Mesendoderm (in vitro differentiated cells): Measurements from ENCODE around the gene OLIG1.

Experiments used
- DNase-seq: peaks from one replicate; pipeline ENCODE4 v3.0.0; 2013
- H2AK5ac ChIP-seq: 2 replicates; pipeline ENCODE4 v1.6.1; 2013; ENCODE audit warnings: low read length, inconsistent platforms
- H2BK120ac ChIP-seq: 2 replicates; pipeline ENCODE4 v1.6.1; 2013; ENCODE audit warnings: low read depth, mild to moderate bottlenecking, low read length, moderate library complexity, mixed read lengths
- H2BK15ac ChIP-seq: replicated peaks from 2 replicates; pipeline ENCODE4 v1.6.1; 2013; ENCODE audit warnings: low read depth, mild to moderate bottlenecking, moderate library complexity
- H2BK5ac ChIP-seq: 2 replicates; pipeline ENCODE4 v1.6.1; 2013; ENCODE audit warnings: low read length, inconsistent platforms
- H3K18ac ChIP-seq: 2 replicates; pipeline ENCODE4 v1.6.1; 2013; ENCODE audit warnings: mild to moderate bottlenecking, low read length, mixed read lengths
- H3K23ac ChIP-seq: one replicate; pipeline ENCODE4 v1.6.1; 2013; ENCODE audit warnings: low read length
- H3K27ac ChIP-seq: 2 replicates; pipeline ENCODE4 v1.5.1; 2013; ENCODE audit warnings: low read depth, mild to moderate bottlenecking, inconsistent platforms, low read length, moderate library complexity
- H3K27me3 ChIP-seq: 2 replicates; pipeline ENCODE4 v1.6.1; 2013; ENCODE audit warnings: low read length, control low read depth, mild to moderate bottlenecking, inconsistent platforms; ENCODE audit not compliant: insufficient read depth, poor library complexity
- H3K36me3 ChIP-seq: 2 replicates; pipeline ENCODE4 v1.6.1; 2013; ENCODE audit warnings: low read length, inconsistent platforms; ENCODE audit not compliant: control insufficient read depth, insufficient read depth
- H3K4ac ChIP-seq: one replicate; pipeline ENCODE4 v1.6.1; 2013; ENCODE audit warnings: low read depth, mild to moderate bottlenecking, low read length, moderate library complexity
- H3K4me1 ChIP-seq: 2 replicates; pipeline ENCODE4 v1.6.1; 2013; ENCODE audit warnings: low read depth, low read length, inconsistent platforms; ENCODE audit not compliant: control insufficient read depth
- H3K4me2 ChIP-seq: 2 replicates; pipeline ENCODE4 v1.6.1; 2013; ENCODE audit warnings: low read length
- H3K4me3 ChIP-seq: 2 replicates; pipeline ENCODE4 v1.5.1; 2013; ENCODE audit warnings: mild to moderate bottlenecking, low read length
- H3K56ac ChIP-seq: one replicate; pipeline ENCODE4 v1.6.1; 2013; ENCODE audit warnings: low read length
- H3K79me1 ChIP-seq: 2 replicates; pipeline ENCODE4 v1.6.1; 2013; ENCODE audit warnings: low read length, inconsistent platforms
- H3K79me2 ChIP-seq: 2 replicates; pipeline ENCODE4 v1.6.1; 2013; ENCODE audit warnings: mild to moderate bottlenecking, low read length; ENCODE audit not compliant: control insufficient read depth, insufficient read depth
- H3K9ac ChIP-seq: 2 replicates; pipeline ENCODE4 v1.6.1; 2013; ENCODE audit warnings: low read length, inconsistent platforms
- H4K5ac ChIP-seq: one replicate; pipeline ENCODE4 v1.6.1; 2013; ENCODE audit warnings: low read length
- H4K8ac ChIP-seq: one replicate; pipeline ENCODE4 v1.6.1; 2013; ENCODE audit warnings: low read depth, mild to moderate bottlenecking, control low read depth, low read length, moderate library complexity
- WGBS: extraction: QIAGEN DNeasy Blood & Tissue Kit; methylation state at CpG from one replicate; pipeline ENCODE4 v1.1.7; 2013; ENCODE audit warnings: low lambda C conversion rate, missing lambda C conversion rate; ENCODE audit not compliant: insufficient coverage; ENCODE audit errors: extremely low coverage; 5-methylcytosine and 5-hydroxymethylcytosine counted together

Gene OLIG1

GRCh38 chr21:33067043-33067442 lies 2.9 kb upstream of the OLIG1 start:
- Histone ChIP-seq H4K5ac (no peak overlapping the region), H2AK5ac (no peak overlapping the region), H3K4me1 (no peaks in the 10 kb centered on the region), H2BK5ac (no peak overlapping the region), H2BK15ac (no peak overlapping the region), H3K27me3 (peaks cover 41% of the 10 kb centered on the region), H3K56ac (no peak overlapping the region), H3K36me3 (no peaks in the 10 kb centered on the region), H2BK120ac (no peak overlapping the region), H3K4me2 (no peak overlapping the region), H3K27ac (no peak overlapping the region), H4K8ac (no peak overlapping the region), H3K79me2 (no peaks in the 10 kb centered on the region), H3K4ac (no peak overlapping the region), H3K79me1 (no peaks in the 10 kb centered on the region), H3K23ac (no peak overlapping the region), H3K9ac (no peak overlapping the region), H3K4me3 (no peak overlapping the region), H3K18ac (no peak overlapping the region)
- no CpG with 5 or more reads among the region's 7 CpGs for WGBS
- DNase-seq: no peak

GRCh38 chr21:33067457-33067856 lies 2.5 kb upstream of the OLIG1 start:
- Histone ChIP-seq H4K5ac (no peak overlapping the region), H3K27ac (no peak overlapping the region), H3K18ac (no peak overlapping the region), H3K4me1 (no peaks in the 10 kb centered on the region), H3K9ac (no peak overlapping the region), H3K23ac (no peak overlapping the region), H3K27me3 (peaks cover 45% of the 10 kb centered on the region), H2BK15ac (no peak overlapping the region), H3K4me2 (no peak overlapping the region), H3K56ac (no peak overlapping the region), H3K79me1 (no peaks in the 10 kb centered on the region), H3K36me3 (no peaks in the 10 kb centered on the region), H3K79me2 (no peaks in the 10 kb centered on the region), H2AK5ac (no peak overlapping the region), H2BK5ac (no peak overlapping the region), H2BK120ac (no peak overlapping the region), H3K4ac (no peak overlapping the region), H4K8ac (no peak overlapping the region), H3K4me3 (no peak overlapping the region)
- no peak for DNase-seq
- WGBS: no CpG with 5 or more reads among the region's 4 CpGs

- H4K8ac ChIP-seq: no peak overlapping the region
- H3K79me2 ChIP-seq: no peaks in the 10 kb centered on the region
- H3K27ac ChIP-seq: no peak overlapping the region
- H3K56ac ChIP-seq: no peak overlapping the region
- no peaks in the 10 kb centered on the region for H3K36me3 ChIP-seq
- H3K4me3 ChIP-seq: no peak overlapping the region
- no peak overlapping the region for H2BK5ac ChIP-seq
- H3K4ac ChIP-seq: no peak overlapping the region
- H3K27me3 ChIP-seq: peaks cover 57% of the 10 kb centered on the region
- no CpG with 5 or more reads among the region's 5 CpGs for WGBS
- no peak overlapping the region for H3K18ac ChIP-seq
- H2BK120ac ChIP-seq: no peak overlapping the region
- no peak overlapping the region for H2AK5ac ChIP-seq
- no peak for DNase-seq
- no peaks in the 10 kb centered on the region for H3K79me1 ChIP-seq
- no peaks in the 10 kb centered on the region for H3K4me1 ChIP-seq
- no peak overlapping the region for H3K23ac ChIP-seq
- H4K5ac ChIP-seq: no peak overlapping the region
- H2BK15ac ChIP-seq: no peak overlapping the region
- no peak overlapping the region for H3K4me2 ChIP-seq
- no peak overlapping the region for H3K9ac ChIP-seq
Observed at GRCh38 chr21:33069243-33069642, 698 bp upstream of the OLIG1 start.

GRCh38 chr21:33069645-33069993 lies 322 bp upstream of the OLIG1 start:
- no peak overlapping the region for H4K5ac ChIP-seq
- no peaks in the 10 kb centered on the region for H3K36me3 ChIP-seq
- H3K9ac ChIP-seq: no peak overlapping the region
- H2BK5ac ChIP-seq: no peak overlapping the region
- H3K18ac ChIP-seq: no peak overlapping the region
- peaks cover 61% of the 10 kb centered on the region for H3K27me3 ChIP-seq
- no peak overlapping the region for H3K56ac ChIP-seq
- no CpG with 5 or more reads among the region's 11 CpGs for WGBS
- no peak overlapping the region for H2AK5ac ChIP-seq
- no peak overlapping the region for H3K27ac ChIP-seq
- no peak overlapping the region for H3K23ac ChIP-seq
- H3K4me1 ChIP-seq: no peaks in the 10 kb centered on the region
- no peak overlapping the region for H2BK15ac ChIP-seq
- no peak overlapping the region for H3K4me3 ChIP-seq
- no peaks in the 10 kb centered on the region for H3K79me2 ChIP-seq
- H3K4me2 ChIP-seq: no peak overlapping the region
- H3K79me1 ChIP-seq: no peaks in the 10 kb centered on the region
- no peak overlapping the region for H4K8ac ChIP-seq
- no peak for DNase-seq
- no peak overlapping the region for H2BK120ac ChIP-seq
- H3K4ac ChIP-seq: no peak overlapping the region

- H2BK15ac ChIP-seq: no peak overlapping the region
- H2BK5ac ChIP-seq: no peak overlapping the region
- H4K8ac ChIP-seq: no peak overlapping the region
- no peak overlapping the region for H2AK5ac ChIP-seq
- H2BK120ac ChIP-seq: no peak overlapping the region
- WGBS: no CpG with 5 or more reads among the region's 44 CpGs
- H3K23ac ChIP-seq: no peak overlapping the region
- H3K56ac ChIP-seq: no peak overlapping the region
- no peaks in the 10 kb centered on the region for H3K79me2 ChIP-seq
- H3K79me1 ChIP-seq: no peaks in the 10 kb centered on the region
- H3K9ac ChIP-seq: no peak overlapping the region
- H3K4me2 ChIP-seq: peak overlapping the region; percentile 78
- H3K4ac ChIP-seq: no peak overlapping the region
- no peaks in the 10 kb centered on the region for H3K36me3 ChIP-seq
- H4K5ac ChIP-seq: no peak overlapping the region
- peaks cover 61% of the 10 kb centered on the region for H3K27me3 ChIP-seq
- no peak overlapping the region for H3K27ac ChIP-seq
- peaks cover 6% of the 10 kb centered on the region for H3K4me1 ChIP-seq
- no peak for DNase-seq
- H3K18ac ChIP-seq: no peak overlapping the region
- H3K4me3 ChIP-seq: no peak overlapping the region
Observed at GRCh38 chr21:33070744-33070997, 730 bp downstream of the OLIG1 start.

GRCh38 chr21:33070998-33071769 lies 1.2 kb downstream of the OLIG1 start:
- H2AK5ac ChIP-seq: no peak overlapping the region
- H3K4me2 ChIP-seq: peak overlapping the region; percentile 78
- no peak overlapping the region for H2BK5ac ChIP-seq
- H3K27ac ChIP-seq: no peak overlapping the region
- H3K79me1 ChIP-seq: no peaks in the 10 kb centered on the region
- peaks cover 59% of the 10 kb centered on the region for H3K27me3 ChIP-seq
- no peak overlapping the region for H3K4ac ChIP-seq
- no peak overlapping the region for H3K23ac ChIP-seq
- no peak overlapping the region for H3K18ac ChIP-seq
- H3K4me1 ChIP-seq: peaks cover 6% of the 10 kb centered on the region
- H3K36me3 ChIP-seq: no peaks in the 10 kb centered on the region
- WGBS: no CpG with 5 or more reads among the region's 69 CpGs
- no peak overlapping the region for H3K4me3 ChIP-seq
- no peak overlapping the region for H3K9ac ChIP-seq
- H3K79me2 ChIP-seq: no peaks in the 10 kb centered on the region
- H3K56ac ChIP-seq: no peak overlapping the region
- H4K5ac ChIP-seq: no peak overlapping the region
- peak; percentile 49 for DNase-seq
- no peak overlapping the region for H4K8ac ChIP-seq
- H2BK120ac ChIP-seq: no peak overlapping the region
- no peak overlapping the region for H2BK15ac ChIP-seq
